Kidney (tissue), 14 donors: ENCODE results near the gene SRA1. TPM values are rescaled to one million over a fixed set of nuclear protein-coding genes. Genes with fewer than 3 reads are reported as not detected.

Experiments
- DNase-seq, 5 donors: peaks; one replicate each; pipeline ENCODE4 v3.0.0-alpha.2; 2013 to 2020
- FAIRE-seq: peaks from 2 replicates; lab custom pipeline; 2012; peaks lifted over from hg19 to GRCh38; lab: Jason Lieb, UNC
- H3K27ac ChIP-seq, 2 donors: one replicate each; pipeline ENCODE4 v1.7.0; 2013; ENCODE audit warnings: low read depth in 2 of 2, low read length in 2 of 2, inconsistent platforms in 1 of 2
- H3K27me3 ChIP-seq: one replicate; pipeline ENCODE4 v1.7.1; 2013; ENCODE audit warnings: low read length, inconsistent platforms; ENCODE audit not compliant: control insufficient read depth, insufficient read depth
- H3K36me3 ChIP-seq, 3 donors: one replicate each; pipeline versions ENCODE4 v1.7.0 to v1.7.1; 2013; ENCODE audit warnings: low read length in 3 of 3, control low read depth in 1 of 3, inconsistent platforms in 1 of 3; ENCODE audit not compliant: insufficient read depth in 3 of 3, control insufficient read depth in 2 of 3
- H3K4me1 ChIP-seq, 3 donors: one replicate each; pipeline versions ENCODE4 v1.7.0 to v1.7.1; 2013; ENCODE audit warnings: low read length in 3 of 3, inconsistent platforms in 1 of 3, low read depth in 1 of 3; ENCODE audit not compliant: control insufficient read depth in 2 of 3, insufficient read depth in 2 of 3
- H3K4me3 ChIP-seq, 3 donors: one replicate each; pipeline versions ENCODE4 v1.7.0 to v1.8.1; 2013; ENCODE audit warnings: low read length in 3 of 3, control low read depth in 1 of 3, inconsistent platforms in 1 of 3
- H3K9ac ChIP-seq, 3 donors: one replicate each; pipeline versions ENCODE4 v1.7.0 to v1.7.1; 2013; ENCODE audit warnings: low read length in 3 of 3, control low read depth in 1 of 3, inconsistent platforms in 1 of 3
- H3K9me3 ChIP-seq, 3 donors: one replicate each; pipeline versions ENCODE4 v1.7.0 to v1.7.1; 2013; ENCODE audit warnings: low read length in 3 of 3, control low read depth in 1 of 3, inconsistent platforms in 1 of 3; ENCODE audit not compliant: control insufficient read depth in 2 of 3, insufficient read depth in 1 of 3
- intact Hi-C: fragments of 100-400 bp; cut with DNase I; formaldehyde crosslinking; loops from one replicate; pipeline ENCODE4 v1.11.1; 2022
- polyA plus RNA-seq: library from polyadenylated mRNA; stranded (reverse); fragments of 350-450 nt; fragmentation: Illumina TruSeq; extraction: RNeasy Lipid Tissue Mini Kit (QIAGEN cat#74804); gene quantifications from one replicate; pipeline ENCODE4 v1.2.3, GENCODE V29; 2014; ENCODE audit warnings: low read depth, low replicate concordance; ENCODE audit not compliant: insufficient read depth
- total RNA-seq: library from RNA; stranded (reverse); fragmentation: NEBNext Ultra II Directional; extraction: Animal tissue kit (Norgen Biotek cat#: 25700); gene quantifications from one replicate; pipeline ENCODE4 v1.2.1, GENCODE V29; 2021
- TF ChIP-seq, protein P1 (sequence below): IDR thresholded peaks from 3 replicates; pipeline ENCODE4 v1.5.1; 2012; ENCODE audit warnings: mild to moderate bottlenecking, moderate library complexity, borderline replicate concordance; ENCODE audit not compliant: insufficient read depth; ENCODE audit errors: extremely low read depth
- donor health status: control.
- donor health status: control.
- donor health status: control.
- donor health status: control.
- donor health status: control.
- donor health status: DM: yes; HTN: yes; CAD: no.
- donor health status: Normal renal cell carcinoma (clear cell type).

SRA1 gene
- total and polyA plus RNA-seq, 2 donors from 2014 or later = 31.3 to 52.4 TPM

DNA sequence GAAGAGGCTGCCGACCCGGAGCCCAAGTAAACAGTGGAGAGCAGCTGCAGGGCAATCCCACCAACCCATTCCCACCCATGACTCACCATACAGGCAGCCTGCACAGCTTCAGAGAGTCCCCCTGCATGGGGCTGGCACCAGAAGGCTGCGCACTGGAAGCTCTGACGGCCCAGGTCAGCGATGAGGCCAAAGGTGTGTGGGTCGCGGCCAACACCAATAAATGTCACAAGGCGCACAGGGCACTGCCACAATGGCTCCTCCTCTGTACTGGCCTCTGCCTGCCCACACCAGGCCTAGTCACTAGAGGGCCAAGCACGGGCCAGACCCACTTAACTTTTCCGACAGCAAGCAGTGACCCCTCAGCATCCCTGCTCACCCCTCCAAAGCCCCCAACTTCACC, 3.0 kb upstream of the SRA1 start:
- H3K27me3 ChIP-seq = no peaks in the 10 kb centered on the region
- H3K9me3 ChIP-seq = no peaks in the 10 kb centered on the region
- TF ChIP-seq, protein P1, sequence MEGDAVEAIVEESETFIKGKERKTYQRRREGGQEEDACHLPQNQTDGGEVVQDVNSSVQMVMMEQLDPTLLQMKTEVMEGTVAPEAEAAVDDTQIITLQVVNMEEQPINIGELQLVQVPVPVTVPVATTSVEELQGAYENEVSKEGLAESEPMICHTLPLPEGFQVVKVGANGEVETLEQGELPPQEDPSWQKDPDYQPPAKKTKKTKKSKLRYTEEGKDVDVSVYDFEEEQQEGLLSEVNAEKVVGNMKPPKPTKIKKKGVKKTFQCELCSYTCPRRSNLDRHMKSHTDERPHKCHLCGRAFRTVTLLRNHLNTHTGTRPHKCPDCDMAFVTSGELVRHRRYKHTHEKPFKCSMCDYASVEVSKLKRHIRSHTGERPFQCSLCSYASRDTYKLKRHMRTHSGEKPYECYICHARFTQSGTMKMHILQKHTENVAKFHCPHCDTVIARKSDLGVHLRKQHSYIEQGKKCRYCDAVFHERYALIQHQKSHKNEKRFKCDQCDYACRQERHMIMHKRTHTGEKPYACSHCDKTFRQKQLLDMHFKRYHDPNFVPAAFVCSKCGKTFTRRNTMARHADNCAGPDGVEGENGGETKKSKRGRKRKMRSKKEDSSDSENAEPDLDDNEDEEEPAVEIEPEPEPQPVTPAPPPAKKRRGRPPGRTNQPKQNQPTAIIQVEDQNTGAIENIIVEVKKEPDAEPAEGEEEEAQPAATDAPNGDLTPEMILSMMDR = no peak
- peaks cover 0 to 23% (median 19%) of the 10 kb centered on the region in 3 donors for H3K4me1 ChIP-seq
- H3K36me3 ChIP-seq = no peaks in the 10 kb centered on the region
- intact Hi-C loops = no loop called here
- no peak overlapping the region for H3K9ac ChIP-seq
- FAIRE-seq (no peak), DNase-seq (peak in 1 of 5 donors; percentile 67)
- H3K4me3 ChIP-seq = no peak overlapping the region
- no peak overlapping the region for H3K27ac ChIP-seq

DNA sequence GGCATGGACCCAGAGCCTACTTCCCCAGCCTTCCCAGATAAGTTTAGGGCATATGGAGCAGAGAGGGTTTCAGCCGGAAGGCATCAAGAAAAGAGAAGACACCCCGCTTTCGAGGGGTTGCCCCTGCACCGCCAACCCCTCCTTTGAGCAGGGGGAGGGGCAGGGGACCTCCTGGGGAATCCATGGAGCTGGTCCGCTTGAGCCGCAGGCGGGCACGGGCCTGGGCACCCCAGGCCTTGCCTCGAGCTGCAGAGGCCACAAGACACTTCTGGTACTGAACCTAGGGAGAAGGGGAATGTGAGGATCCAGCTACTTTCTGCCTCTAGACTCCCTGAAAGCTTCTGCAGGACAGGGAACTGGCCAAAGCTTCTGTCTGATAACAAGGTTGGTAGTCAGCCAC, 1.3 kb upstream of the SRA1 start:
- no peak for FAIRE-seq
- H3K4me1 ChIP-seq = peaks cover 0 to 21% (median 14%) of the 10 kb centered on the region in 3 donors

DNA sequence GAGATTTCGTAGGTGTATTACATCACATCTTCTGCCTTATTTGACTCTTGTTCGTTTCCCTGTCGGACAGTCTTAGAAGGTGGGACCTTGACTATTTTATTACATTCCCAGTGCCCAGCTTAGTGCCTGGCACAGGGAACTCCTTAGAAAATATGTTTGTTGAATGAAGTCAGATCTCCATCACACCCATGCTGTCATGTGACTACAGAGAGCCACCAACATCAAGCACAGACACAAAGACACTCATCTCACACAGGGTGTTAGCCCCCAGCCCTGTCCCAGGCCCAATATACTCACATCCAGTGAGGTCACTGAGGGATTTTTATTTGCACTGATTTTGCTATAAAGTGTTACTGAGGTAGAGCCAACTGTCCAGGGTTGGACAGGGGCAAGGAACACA, 692 bp upstream of the SRA1 start:
- Histone ChIP-seq H3K27ac (peak overlapping the region; percentile 85 to 95), H3K9ac (peak overlapping the region in 1 of 3 donors; percentile 85), H3K4me1 (peaks cover 0 to 17% (median 10%) of the 10 kb centered on the region in 3 donors), H3K36me3 (no peaks in the 10 kb centered on the region), H3K4me3 (peak overlapping the region in 1 of 3 donors; percentile 81), H3K27me3 (no peaks in the 10 kb centered on the region), H3K9me3 (no peaks in the 10 kb centered on the region)
- DNase-seq = no peak
- TF ChIP-seq, protein P1 = no peak
- FAIRE-seq = no peak
- intact Hi-C loops = no loop called here

More for the DNA sequence above, 1.3 kb upstream of the SRA1 start:
- TF ChIP-seq, protein P1 = no peak
- DNase-seq = no peak
- H3K9me3 ChIP-seq = no peaks in the 10 kb centered on the region
- no peak overlapping the region for H3K27ac ChIP-seq
- intact Hi-C loops = no loop called here
- H3K27me3 ChIP-seq = no peaks in the 10 kb centered on the region
- no peak overlapping the region for H3K4me3 ChIP-seq
- H3K36me3 ChIP-seq = no peaks in the 10 kb centered on the region
- H3K9ac ChIP-seq = no peak overlapping the region

DNA sequence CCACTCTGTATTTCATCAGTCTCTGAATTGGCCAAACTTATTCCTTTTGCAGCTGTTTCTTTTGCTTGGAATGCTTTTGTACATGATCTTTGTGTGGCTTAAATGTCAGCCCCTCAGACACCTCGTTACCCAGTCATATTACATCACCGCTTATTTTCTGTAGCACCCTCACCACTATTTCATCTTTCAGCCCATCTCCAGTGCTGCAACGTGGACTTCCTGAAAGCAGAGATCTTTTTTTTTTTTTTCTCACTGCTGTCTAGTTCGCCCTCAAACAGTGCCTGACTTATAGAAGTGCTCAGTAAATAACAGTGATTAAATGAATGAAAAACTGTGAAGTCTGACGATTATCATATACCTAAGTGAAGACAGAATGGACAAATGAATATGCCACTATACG, 835 bp downstream of the SRA1 start:
- H3K36me3 ChIP-seq = peaks cover 2 to 6% (median 4%) of the 10 kb centered on the region in 3 donors
- peaks cover 0 to 17% (median 10%) of the 10 kb centered on the region in 3 donors for H3K4me1 ChIP-seq
- FAIRE-seq (no peak), DNase-seq (peak in 2 of 5 donors; percentile 8 to 21)
- no peak overlapping the region for H3K27ac ChIP-seq
- TF ChIP-seq, protein P1 = no peak
- no peaks in the 10 kb centered on the region for H3K9me3 ChIP-seq
- H3K4me3 ChIP-seq = peak overlapping the region; percentile 64 to 81 (median 74)
- intact Hi-C loops = no loop called here
- H3K27me3 ChIP-seq = no peaks in the 10 kb centered on the region
- H3K9ac ChIP-seq = peak overlapping the region; percentile 2 to 85 (median 43)
